GM12878 (cell line): Measurements from ENCODE around the gene PPP1R3C. TPM values are rescaled to one million over a fixed set of nuclear protein-coding genes. Genes with fewer than 3 reads are reported as not detected.

Experiments used
- ATAC-seq: fragments of 200-7000 bp; cut with Tn5 transposase; 3 replicates; pipeline ENCODE4 v1.9.1; 2020; ENCODE audit warnings: mild to moderate bottlenecking, moderate library complexity
- BruUV-seq: library from RNA; stranded (reverse); fragments of 400-500 nt; replicated peaks from 2 replicates; lab custom pipeline; 2021; lab: Mats Ljungman, UMichigan
- CTCF ChIA-PET: fragments of 300-600 bp; sonication (Branson Sonifier 250); formaldehyde crosslinking; extraction: SDS; loops from one replicate; lab custom pipeline; 2021; ENCODE audit warnings: inconsistent platforms; lab: Yijun Ruan, JAX
- POLR2A ChIA-PET: fragments of 350-600 bp; formaldehyde crosslinking; extraction: SDS; loops from one replicate; lab custom pipeline; 2021; ENCODE audit warnings: inconsistent platforms; lab: Charles Lee
- RAD21 ChIA-PET: fragments of 300-600 bp; sonication (Branson Sonifier 250); formaldehyde crosslinking; loops from one replicate; lab custom pipeline; 2023; ENCODE audit warnings: antibody characterized with exemption; ENCODE audit not compliant: unreplicated experiment; lab: Charles Lee
- SMC1A ChIA-PET: fragments of 300-600 bp; sonication (Branson Sonifier 250); formaldehyde crosslinking; loops from one replicate; lab custom pipeline; 2023; ENCODE audit not compliant: unreplicated experiment, uncharacterized antibody; lab: Charles Lee
- DNase-seq: peaks from one replicate; pipeline ENCODE4 v3.0.0-alpha.2; 2011; ENCODE audit warnings: low read depth, low spot score
- FAIRE-seq: peaks from 3 replicates; lab custom pipeline; 2011; peaks lifted over from hg19 to GRCh38; lab: Jason Lieb, UNC
- H2AFZ ChIP-seq: 2 replicates; pipeline ENCODE4 v1.6.0; 2011; ENCODE audit warnings: low read depth, low read length, control low read depth; ENCODE audit not compliant: control insufficient read depth
- H3K27ac ChIP-seq: 2 replicates; pipeline ENCODE4 v1.5.1; 2011; ENCODE audit warnings: control low read depth; ENCODE audit not compliant: control insufficient read depth, insufficient read depth
- H3K27me3 ChIP-seq, 2 experiments: replicated peaks in 1 of 2; 2 replicates each; pipeline versions ENCODE4 v1.6.0 to v1.6.1; 2011; ENCODE audit warnings: low read length in 1 of 2; ENCODE audit not compliant: control insufficient read depth in 2 of 2, insufficient read depth in 2 of 2
- H3K36me3 ChIP-seq, 2 experiments: 2 replicates each; pipeline ENCODE4 v1.5.1; 2011; ENCODE audit warnings: low read length in 1 of 2; ENCODE audit not compliant: control insufficient read depth in 2 of 2, insufficient read depth in 2 of 2
- H3K4me1 ChIP-seq: 2 replicates; pipeline ENCODE4 v1.6.1; 2011; ENCODE audit warnings: mild to moderate bottlenecking, low read length, moderate library complexity, mixed read lengths; ENCODE audit not compliant: control insufficient read depth, insufficient read depth
- H3K4me2 ChIP-seq: 2 replicates; pipeline ENCODE4 v1.6.0; 2011; ENCODE audit warnings: control low read depth; ENCODE audit not compliant: control insufficient read depth, insufficient read depth
- H3K4me3 ChIP-seq: fragments of 200-600 bp; sonication (generic); 2 replicates; pipeline ENCODE4 v1.5.1; 2016
- H3K79me2 ChIP-seq: 2 replicates; pipeline ENCODE4 v1.6.0; 2011; ENCODE audit warnings: low read length; ENCODE audit not compliant: control insufficient read depth, insufficient read depth
- H3K9ac ChIP-seq: 2 replicates; pipeline ENCODE4 v1.8.0; 2011; ENCODE audit warnings: low read length, control low read depth, mixed read lengths; ENCODE audit not compliant: control insufficient read depth, insufficient read depth
- H3K9me3 ChIP-seq: replicated peaks from 3 replicates; pipeline ENCODE4 v1.5.1; 2011; ENCODE audit warnings: mild to moderate bottlenecking, low read length; ENCODE audit not compliant: control insufficient read depth, insufficient read depth
- H4K20me1 ChIP-seq: 2 replicates; pipeline ENCODE4 v1.6.0; 2011; ENCODE audit not compliant: control insufficient read depth, insufficient read depth
- NR2C1 ChIP-seq: fragments of 450-650 bp; IDR thresholded peaks from 2 replicates; pipeline ENCODE4 v1.6.1; 2017; ENCODE audit warnings: antibody characterized with exemption, mild to moderate bottlenecking, moderate library complexity
- WGBS: methylation state at CpG from one replicate; pipeline ENCODE4 v1.1.6; 2016; ENCODE audit warnings: low lambda C conversion rate; ENCODE audit not compliant: insufficient replicate concordance, insufficient coverage; ENCODE audit errors: missing lambda C conversion rate; 5-methylcytosine and 5-hydroxymethylcytosine counted together
- in situ Hi-C: fragments of 300-500 bp; cut with MboI; formaldehyde crosslinking; loops from 9 replicates; pipeline ENCODE4 v1.14.3; 2018; ENCODE audit warnings: mixed read lengths
- intact Hi-C: fragments of 100-400 bp; cut with micrococcal nuclease; formaldehyde crosslinking; loops from one replicate; pipeline ENCODE4 v1.14.2; 2022; ENCODE audit not compliant: unreplicated experiment
- polyA plus RNA-seq, 11 experiments: library from polyadenylated mRNA; depleted of rRNA in 4 of 11; unstranded in 6 of 11; stranded (reverse) in 5 of 11; fragments of >200 nt; fragmentation: Nextera tagmentation in 4 of 11; fragmentation: Illumina TruSeq in 1 of 11; extraction: Ambion mirVana in 4 of 11; extraction: Trizol in 1 of 11; gene quantifications; 1 replicate in 1 of 11; 2 replicates in 10 of 11; pipeline versions ENCODE4 v1.2.1 to v1.2.3, GENCODE V29; 2011 to 2016; ENCODE audit warnings: inconsistent platforms in 2 of 11, missing spikeins in 2 of 11, low read depth in 1 of 11
- total RNA-seq, 4 experiments: library from RNA; depleted of rRNA in 3 of 4; stranded (reverse); fragments of >200 nt in 3 of 4; fragmentation: Illumina TruSeq in 1 of 4; extraction: Trizol in 1 of 4; gene quantifications; 2 replicates each; pipeline versions ENCODE4 v1.2.1 to v1.2.3, GENCODE V29; 2013 to 2021
- TF ChIP-seq, protein P1 (sequence below), 3 experiments: IDR thresholded peaks in 2 of 3; conservative IDR thresholded peaks in 1 of 3; 2 replicates each; pipeline ENCODE4 v1.5.1; 2011; ENCODE audit warnings: low read depth in 3 of 3, low read length in 3 of 3, mild to moderate bottlenecking in 3 of 3, control low read depth in 2 of 3, moderate library complexity in 2 of 3, inconsistent platforms in 1 of 3, mixed read lengths in 1 of 3; ENCODE audit not compliant: control insufficient read depth in 2 of 3, insufficient read depth in 1 of 3; ENCODE audit errors: extremely low read depth in 1 of 3

Gene PPP1R3C
- total and polyA plus RNA-seq, 10 of the 15 experiments (the other 5 are each of a cell fraction or from before 2014, with no cell fraction given), result 0.01 to 0.08 (median 0.04) TPM; not detected in 6

DNA sequence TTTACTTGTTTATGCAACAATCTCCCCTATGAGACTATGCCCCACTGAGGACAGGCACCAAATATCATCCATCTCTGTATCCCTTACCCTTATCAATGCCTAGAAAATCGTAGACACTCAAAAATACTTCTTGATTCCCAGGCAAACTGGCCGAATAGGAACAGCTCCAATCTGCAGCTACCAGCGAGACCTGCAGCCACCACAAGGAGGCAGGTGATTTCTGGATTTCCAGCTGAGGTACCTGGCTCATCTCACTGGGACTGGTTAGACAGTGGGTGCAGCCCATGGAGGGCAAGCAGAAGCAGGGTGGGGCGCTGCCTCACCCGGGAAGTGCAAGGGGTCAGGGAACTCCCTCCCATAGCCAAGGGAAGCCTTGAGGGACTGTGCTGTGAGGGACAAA, 10.8 kb upstream of the PPP1R3C start:
- H2AFZ ChIP-seq, result no peak overlapping the region
- CTCF ChIA-PET, result interaction anchor here (0.6 to 2.5 kb wide), 2 partner anchors 8 to 254 kb away, joined by 3 to 15 read pairs; no protein-coding TSS in a partner anchor
- no peak overlapping the region for H3K4me3 ChIP-seq
- H3K9me3 ChIP-seq, result no peaks in the 10 kb centered on the region
- no peak overlapping the region for H3K9ac ChIP-seq
- 20% methylated on average over 5 of the region's 5 CpGs for WGBS
- intact Hi-C loops, result no loop called here
- H3K4me2 ChIP-seq, result no peak overlapping the region
- RAD21 ChIA-PET, result no interaction called here
- ATAC-seq (no peak), DNase-seq (no peak), FAIRE-seq (no peak)
- no peak overlapping the region for H3K27ac ChIP-seq
- no peaks in the 10 kb centered on the region for H3K27me3 ChIP-seq
- H3K4me1 ChIP-seq, result no peaks in the 10 kb centered on the region
- H3K79me2 ChIP-seq, result no peaks in the 10 kb centered on the region
- TF ChIP-seq NR2C1, result no peak
- TF ChIP-seq, protein P1, sequence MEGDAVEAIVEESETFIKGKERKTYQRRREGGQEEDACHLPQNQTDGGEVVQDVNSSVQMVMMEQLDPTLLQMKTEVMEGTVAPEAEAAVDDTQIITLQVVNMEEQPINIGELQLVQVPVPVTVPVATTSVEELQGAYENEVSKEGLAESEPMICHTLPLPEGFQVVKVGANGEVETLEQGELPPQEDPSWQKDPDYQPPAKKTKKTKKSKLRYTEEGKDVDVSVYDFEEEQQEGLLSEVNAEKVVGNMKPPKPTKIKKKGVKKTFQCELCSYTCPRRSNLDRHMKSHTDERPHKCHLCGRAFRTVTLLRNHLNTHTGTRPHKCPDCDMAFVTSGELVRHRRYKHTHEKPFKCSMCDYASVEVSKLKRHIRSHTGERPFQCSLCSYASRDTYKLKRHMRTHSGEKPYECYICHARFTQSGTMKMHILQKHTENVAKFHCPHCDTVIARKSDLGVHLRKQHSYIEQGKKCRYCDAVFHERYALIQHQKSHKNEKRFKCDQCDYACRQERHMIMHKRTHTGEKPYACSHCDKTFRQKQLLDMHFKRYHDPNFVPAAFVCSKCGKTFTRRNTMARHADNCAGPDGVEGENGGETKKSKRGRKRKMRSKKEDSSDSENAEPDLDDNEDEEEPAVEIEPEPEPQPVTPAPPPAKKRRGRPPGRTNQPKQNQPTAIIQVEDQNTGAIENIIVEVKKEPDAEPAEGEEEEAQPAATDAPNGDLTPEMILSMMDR (IDR thresholded peaks at IDR 0.05 in 2 of 3, conservative IDR thresholded peaks at IDR 0.05 in 1 of 3; ENCODE audit: control insufficient read depth in 2 of 3, extremely low read depth in 1 of 3, insufficient read depth in 1 of 3, low read depth in 3 of 3, low read length in 3 of 3), result peak in 2 of 3 experiments; percentile 15 to 20; a peak in 1 of 6 replicates
- no TSS peak for BruUV-seq
- POLR2A ChIA-PET, result no interaction called here
- H4K20me1 ChIP-seq, result no peaks in the 10 kb centered on the region
- in situ Hi-C loops, result loop anchor here (5.0 kb wide), 1 partner anchor 346 kb away; no protein-coding TSS in a partner anchor
- SMC1A ChIA-PET, result interaction anchor here (0.6 to 1.3 kb wide), 3 partner anchors 9 to 444 kb away, joined by 3 to 5 read pairs (median 3); no protein-coding TSS in a partner anchor
- H3K36me3 ChIP-seq, result no peaks in the 10 kb centered on the region
